GM13977 (cell line): ENCODE results near the gene NCAPD3.

ENCODE experiments used
- DNase-seq: peaks from one replicate; pipeline ENCODE4 v3.0.0; 2012; ENCODE audit warnings: low spot score
- in situ Hi-C: fragments of 300-500 bp; cut with MboI; formaldehyde crosslinking; loops from one replicate; pipeline ENCODE4 v1.12.0; 2022; ENCODE audit warnings: low sequenced_read_pairs, low pct_unique_long_range_greater_than_20kb, mixed read lengths, inconsistent platforms; ENCODE audit not compliant: unreplicated experiment
- TF ChIP-seq, protein P1 (sequence below): IDR thresholded peaks from 2 replicates; pipeline ENCODE4 v1.5.1; 2012; ENCODE audit warnings: mild to moderate bottlenecking, control low read depth; ENCODE audit not compliant: insufficient read depth; ENCODE audit errors: extremely low read depth, missing control alignments

NCAPD3 gene

DNA sequence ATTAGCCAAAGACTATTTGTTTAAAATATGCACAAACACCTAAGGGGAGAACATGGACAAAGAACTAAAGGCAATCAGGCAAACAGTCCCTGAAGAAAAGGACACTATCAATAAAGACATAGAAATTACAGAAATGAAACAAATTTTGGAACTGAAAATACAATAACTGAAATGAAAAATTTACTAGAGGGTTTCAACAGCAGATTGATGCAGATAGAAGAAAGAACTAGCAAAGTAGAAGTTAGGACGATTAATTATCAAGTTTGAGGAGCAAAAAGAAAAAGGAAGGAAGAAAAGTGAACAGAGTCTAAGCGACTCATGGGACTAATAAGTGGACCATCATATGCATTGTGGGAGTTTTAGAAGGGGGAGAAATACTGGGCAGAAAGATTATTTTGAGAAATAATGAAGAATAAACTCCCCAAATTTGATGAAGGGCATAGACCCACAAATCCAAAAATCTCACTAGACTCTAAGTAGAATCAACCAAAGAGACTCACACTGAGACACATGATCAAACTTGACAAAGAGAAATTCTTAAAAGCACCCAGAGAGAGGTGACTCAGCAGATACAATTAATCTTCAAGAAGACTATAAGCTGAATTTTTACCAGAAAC is 92.0 kb downstream of the NCAPD3 start:
- no peak for DNase-seq
- TF ChIP-seq, protein P1, sequence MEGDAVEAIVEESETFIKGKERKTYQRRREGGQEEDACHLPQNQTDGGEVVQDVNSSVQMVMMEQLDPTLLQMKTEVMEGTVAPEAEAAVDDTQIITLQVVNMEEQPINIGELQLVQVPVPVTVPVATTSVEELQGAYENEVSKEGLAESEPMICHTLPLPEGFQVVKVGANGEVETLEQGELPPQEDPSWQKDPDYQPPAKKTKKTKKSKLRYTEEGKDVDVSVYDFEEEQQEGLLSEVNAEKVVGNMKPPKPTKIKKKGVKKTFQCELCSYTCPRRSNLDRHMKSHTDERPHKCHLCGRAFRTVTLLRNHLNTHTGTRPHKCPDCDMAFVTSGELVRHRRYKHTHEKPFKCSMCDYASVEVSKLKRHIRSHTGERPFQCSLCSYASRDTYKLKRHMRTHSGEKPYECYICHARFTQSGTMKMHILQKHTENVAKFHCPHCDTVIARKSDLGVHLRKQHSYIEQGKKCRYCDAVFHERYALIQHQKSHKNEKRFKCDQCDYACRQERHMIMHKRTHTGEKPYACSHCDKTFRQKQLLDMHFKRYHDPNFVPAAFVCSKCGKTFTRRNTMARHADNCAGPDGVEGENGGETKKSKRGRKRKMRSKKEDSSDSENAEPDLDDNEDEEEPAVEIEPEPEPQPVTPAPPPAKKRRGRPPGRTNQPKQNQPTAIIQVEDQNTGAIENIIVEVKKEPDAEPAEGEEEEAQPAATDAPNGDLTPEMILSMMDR: no peak
- in situ Hi-C loops: no loop called here

DNA sequence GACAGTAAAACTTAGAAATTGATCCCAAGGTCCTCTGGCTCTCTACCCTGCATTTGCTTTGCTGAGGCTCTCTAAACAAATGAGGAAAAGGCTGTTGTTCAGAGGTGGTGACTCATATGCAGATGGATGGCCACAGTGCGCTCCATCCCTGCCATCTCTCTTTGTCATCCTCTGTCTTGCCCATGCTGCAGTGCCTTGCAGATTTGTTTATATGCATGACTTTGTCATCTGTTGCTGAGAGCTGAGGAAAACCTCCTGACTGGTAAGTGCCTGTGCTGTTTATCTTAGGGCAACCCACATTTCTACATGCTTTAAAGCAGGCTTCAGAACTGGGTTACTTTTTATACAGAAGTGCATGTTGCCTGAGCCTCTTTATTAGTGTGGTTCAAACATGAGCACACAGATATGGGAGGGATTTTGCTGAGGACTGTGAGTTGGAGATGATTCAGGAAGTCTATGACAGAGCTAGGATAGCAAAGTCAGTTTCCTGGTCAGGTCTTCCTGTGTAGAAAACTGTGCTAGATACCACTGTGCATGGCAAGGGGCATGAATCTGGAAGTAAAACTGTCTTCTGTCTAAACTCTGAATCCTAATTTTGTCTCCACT is 97.4 kb downstream of the NCAPD3 start:
- DNase-seq: peak; percentile 8
- TF ChIP-seq, protein P1: no peak
- in situ Hi-C loops: no loop called here

DNA sequence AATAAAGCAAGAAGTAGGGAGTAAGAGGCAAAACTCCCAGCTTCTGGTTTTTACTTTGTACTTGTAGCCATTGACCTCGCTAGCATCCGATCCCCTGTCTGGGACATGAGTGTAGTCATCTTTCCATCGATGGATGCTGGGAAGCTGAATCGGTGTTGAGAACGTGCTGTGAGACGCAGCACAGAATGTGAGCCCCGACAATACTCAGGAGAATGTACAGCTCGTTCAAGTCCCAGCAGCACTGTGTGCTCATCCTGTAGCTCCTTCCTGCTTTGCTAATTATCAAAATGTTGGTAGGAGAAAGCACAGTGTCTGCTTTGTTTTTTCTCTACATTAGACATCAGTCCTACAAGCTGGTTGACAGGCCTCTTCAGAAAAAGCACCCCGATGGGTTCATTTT is 98.3 kb downstream of the NCAPD3 start:
- peak; percentile 12 for DNase-seq
- in situ Hi-C loops: no loop called here
- TF ChIP-seq, protein P1: no peak

DNA sequence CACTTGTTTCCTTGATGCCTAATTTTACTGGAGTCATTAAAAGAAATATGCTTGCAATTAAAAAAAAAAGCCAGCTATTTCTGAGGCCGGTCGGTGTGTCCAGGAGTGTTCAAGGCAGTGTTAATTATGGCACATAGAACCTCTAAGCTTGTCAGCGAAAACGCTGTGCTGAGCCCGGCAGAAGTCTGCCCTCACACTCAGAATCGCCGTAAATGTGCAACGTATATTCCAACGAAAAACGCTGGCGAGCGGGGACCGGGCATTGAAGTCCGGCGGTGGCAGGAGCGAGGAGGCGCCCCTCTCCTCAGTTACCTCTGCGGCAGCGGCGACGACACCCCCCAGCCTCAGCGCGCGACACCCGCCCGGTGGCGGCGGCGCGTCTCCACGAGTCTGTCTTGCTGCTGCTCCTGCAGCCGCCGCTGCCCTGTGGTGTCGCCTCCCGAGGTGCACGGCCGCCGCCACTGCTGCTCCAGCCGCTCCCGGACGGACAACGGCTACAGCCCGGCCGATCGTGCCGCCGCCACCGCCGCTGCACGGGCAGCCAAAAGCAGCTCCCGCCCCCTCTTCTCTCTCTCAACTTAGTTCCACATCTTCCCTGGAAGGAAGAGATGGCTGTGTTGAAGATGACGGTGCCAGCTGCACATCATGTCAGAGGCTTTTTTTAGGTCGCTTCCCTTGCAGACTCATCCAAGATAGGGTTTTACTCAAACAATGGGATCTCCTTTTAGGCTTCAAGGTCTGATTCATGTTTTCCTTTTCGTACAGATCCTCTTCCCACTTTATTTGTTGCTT is 98.9 kb downstream of the NCAPD3 start:
- DNase-seq: no peak
- in situ Hi-C loops: no loop called here
- TF ChIP-seq, protein P1: no peak

DNA sequence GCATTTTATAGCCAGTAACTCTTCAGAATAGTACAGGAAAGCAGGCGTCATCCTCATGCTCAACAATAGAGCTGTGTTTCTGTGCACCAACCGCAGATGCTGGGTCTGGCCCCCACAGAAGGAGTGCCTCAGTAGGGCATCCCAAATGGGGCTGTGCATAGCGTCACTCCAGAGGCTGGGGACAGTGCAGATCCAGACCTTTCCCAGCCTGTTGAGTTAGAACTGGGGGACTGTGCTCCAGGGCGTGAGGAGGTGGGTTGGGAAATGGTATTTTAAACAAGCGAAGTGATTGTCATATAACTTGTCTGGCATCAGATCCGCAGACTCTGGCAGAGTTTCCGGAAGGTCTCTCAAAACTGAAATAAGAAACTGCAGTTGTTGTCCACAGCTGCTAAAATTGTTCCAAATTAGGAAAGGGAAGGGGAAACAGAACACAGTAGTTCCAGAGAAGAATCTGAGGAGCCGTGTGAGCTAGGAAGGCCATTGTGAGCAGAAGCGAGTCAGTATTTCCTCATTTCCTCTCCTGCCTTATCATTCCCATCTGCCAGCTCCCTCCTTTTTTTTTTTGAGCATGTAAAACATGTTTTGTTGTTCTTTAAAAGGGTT is 102.7 kb downstream of the NCAPD3 start:
- in situ Hi-C loops: no loop called here
- no peak for DNase-seq
- TF ChIP-seq, protein P1: no peak

DNA sequence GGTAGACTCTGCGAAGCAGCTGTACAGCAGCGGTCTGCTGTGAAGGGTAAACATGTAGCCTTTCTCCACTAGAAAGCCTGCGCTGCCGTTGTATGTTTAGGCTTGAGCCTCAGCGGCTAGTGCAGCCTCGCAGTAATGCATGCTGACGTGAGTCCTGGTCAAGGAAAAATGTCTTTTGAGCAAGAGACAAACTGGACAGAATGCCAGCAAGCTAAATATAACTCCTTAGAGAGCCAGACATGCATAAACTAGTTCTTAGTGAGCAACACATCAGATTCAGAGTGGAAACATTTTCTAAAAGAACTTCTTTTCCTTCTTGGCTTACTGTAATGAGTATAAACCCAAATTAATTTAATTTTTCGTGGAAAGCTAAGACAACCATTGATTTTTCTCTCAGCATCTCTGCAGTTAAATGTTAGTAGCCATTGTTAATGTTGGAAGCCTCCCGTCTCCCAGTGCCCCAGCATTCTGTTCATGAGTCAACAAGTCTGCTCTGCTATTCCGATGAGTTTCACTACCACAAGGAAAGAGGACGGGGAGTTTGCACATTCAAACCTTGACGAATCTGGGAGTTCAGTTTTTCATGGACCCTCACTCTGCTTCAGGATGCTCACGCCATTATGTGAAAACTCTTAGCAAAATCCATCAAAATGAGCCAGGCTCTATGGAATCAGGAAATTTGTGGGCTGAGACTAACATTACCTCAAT is 103.5 kb downstream of the NCAPD3 start:
- TF ChIP-seq, protein P1: no peak
- in situ Hi-C loops: no loop called here
- no peak for DNase-seq
